Activated CD8-positive, alpha-beta T cell treated with anti-CD3 and anti-CD28 coated beads for 36 hours (primary cell): ENCODE results near the gene CCT7. TPM values are rescaled to one million over a fixed set of nuclear protein-coding genes. Genes with fewer than 3 reads are reported as not detected.

Experiments used
- ATAC-seq: fragments of 200-7000 bp; cut with Tn5 transposase; one replicate; pipeline ENCODE4 v1.10.0; 2021; ENCODE audit warnings: mild to moderate bottlenecking, moderate library complexity
- CTCF ChIA-PET: fragments of 350-600 bp; sonication (Branson Sonifier 250); formaldehyde crosslinking; loops from one replicate; lab custom pipeline; 2021; ENCODE audit warnings: antibody characterized with exemption; lab: Charles Lee
- POLR2A ChIA-PET: fragments of 350-600 bp; sonication (Branson Sonifier 250); formaldehyde crosslinking; loops from one replicate; lab custom pipeline; 2021; ENCODE audit warnings: antibody characterized with exemption; lab: Charles Lee
- DNase-seq: peaks from one replicate; pipeline ENCODE4 v3.0.0-alpha.2; 2020
- H3K27ac Mint-ChIP-seq: one replicate; pipeline ENCODE4 v1.8.0; 2021; ENCODE audit warnings: mild to moderate bottlenecking, mixed read lengths
- H3K27me3 Mint-ChIP-seq: one replicate; pipeline ENCODE4 v1.8.0; 2021; ENCODE audit warnings: mixed read lengths
- H3K36me3 Mint-ChIP-seq: one replicate; pipeline ENCODE4 v1.8.0; 2021; ENCODE audit warnings: low read depth, mixed read lengths
- H3K4me1 Mint-ChIP-seq: one replicate; pipeline ENCODE4 v1.8.0; 2021; ENCODE audit warnings: low read depth, mixed read lengths
- H3K4me3 Mint-ChIP-seq: one replicate; pipeline ENCODE4 v1.8.0; 2021; ENCODE audit warnings: mild to moderate bottlenecking, moderate library complexity, mixed read lengths
- H3K9me3 Mint-ChIP-seq: one replicate; pipeline ENCODE4 v1.8.0; 2021; ENCODE audit warnings: mixed read lengths
- intact Hi-C: fragments of 100-400 bp; cut with micrococcal nuclease; formaldehyde crosslinking; loops from one replicate; pipeline ENCODE4 v1.10.0; 2022
- total RNA-seq, 2 experiments: library from RNA; stranded (reverse); gene quantifications; one replicate each; pipeline ENCODE4 v1.2.3, GENCODE V29; 2021
- TF ChIP-seq, protein P1 (sequence below): fragments of 200-600 bp; IDR thresholded peaks from one replicate; pipeline ENCODE4 v1.8.0; 2022; ENCODE audit warnings: antibody characterized with exemption, mild to moderate bottlenecking

The CCT7 gene
- total RNA-seq, 2 experiments from 2014 or later, result 628 to 660 TPM

DNA sequence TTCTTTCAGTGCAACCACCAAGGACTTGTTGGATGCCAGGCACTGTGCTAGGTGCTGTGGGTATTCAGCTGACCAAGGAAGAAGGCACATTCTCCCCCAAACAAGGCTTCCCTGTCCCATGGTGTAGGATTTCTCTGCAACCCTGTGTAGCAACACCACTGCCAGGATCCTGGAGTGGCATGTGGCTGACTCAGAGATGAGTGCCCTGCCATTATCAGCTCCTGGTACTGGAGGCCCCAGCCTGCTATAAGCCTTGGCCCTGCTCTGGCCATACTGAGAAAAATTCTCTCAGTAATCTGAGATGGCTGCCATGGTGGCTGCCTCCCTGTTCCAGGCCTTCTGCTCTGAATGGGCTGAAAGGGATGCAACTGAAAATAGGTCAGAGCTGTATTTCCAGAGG, 15.8 kb upstream of the CCT7 start:
- H3K4me3 Mint-ChIP-seq, result no peak overlapping the region
- TF ChIP-seq, protein P1, sequence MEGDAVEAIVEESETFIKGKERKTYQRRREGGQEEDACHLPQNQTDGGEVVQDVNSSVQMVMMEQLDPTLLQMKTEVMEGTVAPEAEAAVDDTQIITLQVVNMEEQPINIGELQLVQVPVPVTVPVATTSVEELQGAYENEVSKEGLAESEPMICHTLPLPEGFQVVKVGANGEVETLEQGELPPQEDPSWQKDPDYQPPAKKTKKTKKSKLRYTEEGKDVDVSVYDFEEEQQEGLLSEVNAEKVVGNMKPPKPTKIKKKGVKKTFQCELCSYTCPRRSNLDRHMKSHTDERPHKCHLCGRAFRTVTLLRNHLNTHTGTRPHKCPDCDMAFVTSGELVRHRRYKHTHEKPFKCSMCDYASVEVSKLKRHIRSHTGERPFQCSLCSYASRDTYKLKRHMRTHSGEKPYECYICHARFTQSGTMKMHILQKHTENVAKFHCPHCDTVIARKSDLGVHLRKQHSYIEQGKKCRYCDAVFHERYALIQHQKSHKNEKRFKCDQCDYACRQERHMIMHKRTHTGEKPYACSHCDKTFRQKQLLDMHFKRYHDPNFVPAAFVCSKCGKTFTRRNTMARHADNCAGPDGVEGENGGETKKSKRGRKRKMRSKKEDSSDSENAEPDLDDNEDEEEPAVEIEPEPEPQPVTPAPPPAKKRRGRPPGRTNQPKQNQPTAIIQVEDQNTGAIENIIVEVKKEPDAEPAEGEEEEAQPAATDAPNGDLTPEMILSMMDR, result no peak
- intact Hi-C loops, result no loop called here

DNA sequence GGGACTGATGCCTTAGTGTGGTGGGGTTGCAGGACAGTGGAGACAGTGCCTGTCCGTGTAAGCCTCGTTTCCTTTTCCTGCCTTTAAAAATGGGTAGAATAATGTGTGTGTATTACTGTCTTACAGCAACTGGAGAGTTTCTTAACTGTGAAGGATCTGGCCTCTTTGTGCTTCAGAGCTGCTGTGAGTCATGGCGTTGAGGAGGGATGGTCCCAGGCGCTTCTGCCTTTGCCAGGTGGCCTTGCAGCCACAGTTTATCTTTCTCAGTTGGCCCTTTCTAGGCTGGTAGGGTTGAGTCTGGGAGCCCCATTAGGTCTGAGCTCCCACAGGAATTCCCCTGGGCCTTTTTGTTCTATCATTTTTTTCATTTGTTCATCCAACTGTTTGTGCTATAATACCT, 10.3 kb upstream of the CCT7 start:
- ChIA-PET CTCF (interaction anchor here (1.3 kb wide), 1 partner anchor 11 kb away, joined by 5 read pairs; the partner anchor contains the start of gene SMYD5), POLR2A (interaction anchor here (1.5 to 11.0 kb wide), 2 partner anchors 10 to 16 kb away, joined by 3 to 108 read pairs; partner anchors contain the start of genes CCT7 and PRADC1)
- Mint-ChIP-seq H3K4me1 (peaks cover 7% of the 10 kb centered on the region), H3K27ac (peak overlapping the region; percentile 52), H3K36me3 (peaks cover 7% of the 10 kb centered on the region), H3K9me3 (no peaks in the 10 kb centered on the region), H3K27me3 (no peaks in the 10 kb centered on the region), H3K4me3 (no peak overlapping the region)
- ATAC-seq (no peak), DNase-seq (no peak)
- intact Hi-C loops, result no loop called here
- TF ChIP-seq, protein P1, result no peak

More for the DNA sequence above, 15.8 kb upstream of the CCT7 start:
- ChIA-PET CTCF (interaction anchor here (1.7 to 3.1 kb wide), 2 partner anchors 41 to 72 kb away, joined by 5 to 14 read pairs; no protein-coding TSS in a partner anchor), POLR2A (interaction anchor here (0.9 to 11.0 kb wide), 3 partner anchors 10 to 32 kb away, joined by 3 to 108 read pairs (median 12); partner anchors contain the start of genes CCT7 and PRADC1)
- ATAC-seq (no peak), DNase-seq (no peak)
- Mint-ChIP-seq H3K4me1 (peaks cover 25% of the 10 kb centered on the region), H3K27me3 (no peaks in the 10 kb centered on the region), H3K27ac (peak overlapping the region; percentile 11), H3K9me3 (no peaks in the 10 kb centered on the region), H3K36me3 (peaks cover 5% of the 10 kb centered on the region)

DNA sequence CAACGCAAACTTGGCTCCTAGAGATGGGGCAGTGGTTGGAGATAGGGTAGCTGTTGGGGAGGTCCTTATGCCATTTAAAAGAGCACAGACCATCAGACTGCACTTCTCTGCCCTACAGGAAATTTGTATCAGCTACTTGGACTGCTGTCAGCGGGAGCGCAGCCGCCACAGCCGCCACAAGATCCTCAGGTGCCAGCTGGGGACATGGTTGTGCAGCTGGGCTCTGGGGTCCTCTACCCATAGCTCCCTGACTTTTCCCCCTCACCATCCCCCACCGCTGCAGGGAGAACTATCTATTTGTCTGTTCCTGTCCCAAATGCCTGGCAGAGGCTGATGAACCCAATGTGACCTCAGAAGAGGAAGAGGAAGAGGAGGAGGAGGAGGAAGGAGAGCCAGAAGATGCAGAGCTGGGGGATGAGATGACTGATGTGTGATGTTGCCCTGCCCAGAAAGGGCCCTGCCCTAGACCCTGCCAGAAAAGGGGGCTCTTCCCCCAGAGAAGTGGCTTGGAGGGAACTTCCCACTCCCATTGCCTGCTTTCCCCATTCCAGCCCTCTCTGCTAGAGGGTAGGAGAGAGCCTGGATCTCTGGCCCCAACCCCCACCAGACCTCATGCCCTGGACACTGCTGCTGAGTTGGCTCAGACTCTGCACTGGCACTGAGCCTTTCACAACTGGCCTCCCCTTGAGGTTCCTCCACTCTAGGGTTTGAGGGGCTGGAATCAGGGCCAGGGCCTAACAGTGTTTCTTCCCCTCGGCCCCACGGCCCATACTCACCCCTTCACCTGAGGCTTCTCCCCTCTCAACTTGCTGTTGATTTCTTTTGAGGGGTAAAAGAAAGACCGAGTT, 8.4 kb upstream of the CCT7 start:
- Mint-ChIP-seq H3K4me3 (no peak overlapping the region), H3K36me3 (peaks cover 8% of the 10 kb centered on the region), H3K27me3 (no peaks in the 10 kb centered on the region), H3K4me1 (peaks cover 4% of the 10 kb centered on the region), H3K27ac (no peak overlapping the region), H3K9me3 (no peaks in the 10 kb centered on the region)
- ATAC-seq (no peak), DNase-seq (no peak)
- ChIA-PET POLR2A (interaction anchor here (1.1 to 11.0 kb wide), 3 partner anchors 8 to 17 kb away, joined by 3 to 108 read pairs (median 6); partner anchors contain the start of genes CCT7 and PRADC1), CTCF (interaction anchor here (1.4 kb wide), 1 partner anchor 13 kb away, joined by 8 read pairs; no protein-coding TSS in a partner anchor)
- TF ChIP-seq, protein P1, result no peak
- intact Hi-C loops, result no loop called here

DNA sequence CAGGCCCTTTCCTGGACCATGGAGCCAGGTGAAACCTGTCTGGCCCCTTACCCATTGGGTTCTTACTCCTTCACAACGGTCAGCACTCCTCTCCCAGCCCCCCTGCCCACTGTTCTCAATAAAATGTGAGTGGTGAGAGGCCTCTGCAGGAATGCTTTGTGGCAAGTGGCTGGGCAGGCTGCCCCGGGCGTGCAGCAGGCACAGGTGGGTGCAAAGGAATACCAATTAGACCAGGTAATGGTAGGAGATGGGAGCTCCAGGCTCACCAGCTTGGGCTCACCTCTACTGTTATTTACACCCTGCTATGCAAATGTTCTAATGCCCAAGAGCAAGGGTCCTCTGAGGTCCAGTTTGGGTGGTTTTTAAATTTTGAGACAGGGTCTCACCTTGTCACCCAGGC, 7.0 kb upstream of the CCT7 start:
- peaks cover 7% of the 10 kb centered on the region for H3K4me1 Mint-ChIP-seq
- TF ChIP-seq, protein P1, result no peak
- H3K27me3 Mint-ChIP-seq, result no peaks in the 10 kb centered on the region
- no peak overlapping the region for H3K4me3 Mint-ChIP-seq
- no peaks in the 10 kb centered on the region for H3K9me3 Mint-ChIP-seq
- ATAC-seq (no peak), DNase-seq (no peak)
- no peak overlapping the region for H3K27ac Mint-ChIP-seq
- CTCF ChIA-PET, result interaction anchor here (1.4 to 2.1 kb wide), 2 partner anchors 15 to 69 kb away, joined by 3 to 11 read pairs; no protein-coding TSS in a partner anchor
- POLR2A ChIA-PET, result interaction anchor here (0.9 to 11.0 kb wide), 5 partner anchors 7 to 21 kb away, joined by 3 to 108 read pairs (median 11); partner anchors contain the start of genes CCT7 and PRADC1
- intact Hi-C loops, result no loop called here
- peaks cover 8% of the 10 kb centered on the region for H3K36me3 Mint-ChIP-seq
